OCI-LY1 (cell line): ENCODE results near the gene PDE6C.

ENCODE experiments used
- CTCF ChIP-seq: fragments of 200-600 bp; sonication (generic), shearing (Covaris generic); IDR thresholded peaks from 2 replicates; pipeline ENCODE4 v1.5.1; 2017; ENCODE audit warnings: mild to moderate bottlenecking, antibody characterized with exemption, low read length, moderate library complexity, mixed read lengths
- EZH2 ChIP-seq: fragments of 200-600 bp; sonication (generic), shearing (Covaris generic); IDR thresholded peaks from 2 replicates; pipeline ENCODE4 v1.8.0; 2017; ENCODE audit warnings: borderline replicate concordance, mixed run types, mild to moderate bottlenecking, antibody characterized with exemption, low read length, moderate library complexity, mixed read lengths

- TF ChIP-seq CTCF (no peak), EZH2 (no peak)
These were observed 21.1 kb upstream of the PDE6C start for GRCh38 chr10:93591065-93591808.
